NCI-H2171 (cell line): ENCODE data around the gene GORASP1.

Source experiments
- DNase-seq: peaks from one replicate; lab custom pipeline; 2025; lab: John Stamatoyannopoulos, UW

The GORASP1 gene

DNA sequence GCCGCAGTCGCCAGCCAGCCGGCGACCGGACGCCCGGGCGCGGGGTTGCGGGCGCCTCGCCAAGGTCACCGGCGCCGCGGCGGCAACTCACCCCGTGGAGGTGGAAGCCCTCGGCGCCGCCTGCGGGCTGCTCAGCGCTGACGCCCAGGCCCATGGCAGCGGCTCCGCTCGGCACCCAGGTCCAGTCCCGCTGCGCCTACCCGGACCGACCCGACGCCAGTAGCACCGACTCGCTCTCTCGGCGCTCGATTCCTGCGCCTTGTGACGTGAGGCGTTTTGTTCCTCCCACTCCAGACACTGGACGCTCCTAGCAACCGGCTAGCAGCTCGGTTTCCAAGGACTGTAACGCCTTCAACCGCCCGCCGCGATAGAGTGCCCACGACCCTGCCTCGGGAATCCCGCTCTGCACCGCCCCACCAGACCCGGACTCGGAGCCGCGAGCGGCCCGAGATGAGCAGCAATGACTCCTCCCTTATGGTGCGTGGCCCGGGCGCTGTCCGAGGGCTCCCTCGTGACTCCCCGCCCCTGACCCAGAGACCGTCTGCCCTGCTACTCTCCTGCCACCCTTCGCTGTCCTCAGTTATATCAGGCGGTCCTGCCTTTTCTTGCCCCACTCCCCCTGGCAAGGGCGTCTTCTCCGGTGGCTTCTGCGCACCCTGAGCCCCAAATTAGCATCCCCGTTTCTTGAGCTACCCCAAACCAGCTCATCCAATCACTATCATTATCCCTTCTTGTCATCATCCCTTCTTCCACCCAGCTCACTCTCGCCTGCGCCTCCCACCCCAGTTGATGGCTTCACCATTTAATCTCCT is at the start of gene GORASP1, which contains the start of gene TTC21A:
GORASP1 (minus strand) TSS at position 240 of the 812 bp plus-strand sequence; CDS start at position 154, 86 bp downstream.
TTC21A (plus strand) TSS at position 293 of the 812 bp plus-strand sequence; CDS start at position 451, 158 bp downstream.
- DNase-seq = peak; percentile 20

- no peak for DNase-seq
These were observed 49.0 kb upstream of the GORASP1 start for GRCh38 chr3:39156421-39156820.

DNA sequence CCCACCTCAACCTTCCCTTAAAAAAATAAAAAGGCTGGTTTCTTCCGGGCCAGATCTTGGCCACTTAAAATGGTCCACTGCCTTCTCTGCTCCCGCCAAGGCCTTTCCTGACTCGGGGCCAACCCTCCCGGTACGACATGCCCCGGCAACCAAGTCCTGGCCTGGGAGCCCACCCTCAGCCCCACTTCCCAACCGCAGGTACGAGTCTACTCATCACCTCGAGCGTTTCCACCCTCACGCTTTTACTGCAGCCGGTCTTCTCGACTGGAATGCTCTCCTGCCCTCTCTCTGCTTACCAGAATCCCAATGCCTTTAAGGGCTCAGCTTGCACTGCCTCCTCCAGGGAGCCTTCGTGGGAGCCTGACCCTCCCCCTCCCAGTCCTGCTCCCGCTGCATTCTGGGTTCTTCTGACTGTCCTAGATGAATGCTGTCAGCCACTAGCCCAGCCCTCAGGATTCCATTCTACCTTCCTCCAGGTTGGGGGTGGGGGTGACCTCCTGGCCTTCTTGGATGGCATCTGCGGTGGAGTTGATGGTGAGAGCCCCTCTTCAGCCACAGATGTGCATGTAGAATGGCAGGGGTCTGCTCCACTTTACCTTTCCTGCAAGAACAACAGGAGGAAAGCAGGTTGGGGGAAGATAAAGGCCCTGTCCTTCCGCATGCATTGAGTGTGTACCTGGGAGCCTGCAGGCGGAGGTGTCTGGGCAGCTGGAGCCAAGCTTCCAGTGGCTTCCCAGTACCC is 47.0 kb upstream of the GORASP1 start:
- no peak for DNase-seq

GRCh38 chr3:39153977-39154279 is 46.5 kb upstream of the GORASP1 start:
- no peak for DNase-seq

DNA sequence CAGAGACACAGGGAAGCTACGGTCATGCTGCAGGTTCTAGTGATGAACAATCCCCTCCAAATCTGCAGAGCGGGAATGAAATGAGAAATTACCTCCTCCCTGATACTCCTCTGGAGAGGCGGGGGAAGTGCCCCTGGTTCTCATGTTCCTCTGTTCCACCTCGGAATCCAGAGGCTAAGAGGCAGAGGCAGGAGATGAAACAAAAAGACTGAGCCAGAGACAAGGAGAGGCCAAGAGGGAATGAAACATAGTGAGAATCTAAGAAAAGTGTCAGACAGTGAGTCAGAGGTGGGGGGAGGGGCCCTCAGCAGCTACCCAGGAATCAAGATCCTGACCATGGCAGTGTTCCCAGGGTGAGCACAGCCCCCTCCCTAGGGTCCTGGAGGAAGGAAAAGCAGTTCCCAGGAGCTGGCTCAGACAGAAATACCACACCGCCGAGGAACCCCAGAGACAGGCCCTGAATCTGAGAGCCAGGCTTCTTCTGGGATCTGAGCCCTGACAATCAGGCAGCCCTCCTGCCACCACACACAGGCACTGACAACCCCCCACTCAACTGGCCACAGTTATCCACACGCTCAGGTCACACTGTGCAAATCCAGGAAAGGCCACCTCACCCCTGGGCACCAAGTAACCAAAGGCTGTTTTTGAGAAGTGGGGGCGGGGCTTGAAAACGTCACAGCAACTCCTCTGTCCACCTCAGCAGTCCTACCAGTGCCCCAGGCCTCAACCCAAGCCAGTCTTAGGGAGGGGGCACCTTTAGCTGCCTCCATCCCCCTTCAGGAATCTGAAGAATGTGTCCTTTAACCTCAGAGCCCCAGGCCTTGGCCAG is 43.6 kb upstream of the GORASP1 start:
- DNase-seq = no peak

- DNase-seq = peak; percentile 48
These were observed 42.8 kb upstream of the GORASP1 start for GRCh38 chr3:39150148-39150802.

GRCh38 chr3:39149498-39150147 is 42.2 kb upstream of the GORASP1 start:
- no peak for DNase-seq

GRCh38 chr3:39149059-39149455 is 41.6 kb upstream of the GORASP1 start:
- DNase-seq = no peak

DNA sequence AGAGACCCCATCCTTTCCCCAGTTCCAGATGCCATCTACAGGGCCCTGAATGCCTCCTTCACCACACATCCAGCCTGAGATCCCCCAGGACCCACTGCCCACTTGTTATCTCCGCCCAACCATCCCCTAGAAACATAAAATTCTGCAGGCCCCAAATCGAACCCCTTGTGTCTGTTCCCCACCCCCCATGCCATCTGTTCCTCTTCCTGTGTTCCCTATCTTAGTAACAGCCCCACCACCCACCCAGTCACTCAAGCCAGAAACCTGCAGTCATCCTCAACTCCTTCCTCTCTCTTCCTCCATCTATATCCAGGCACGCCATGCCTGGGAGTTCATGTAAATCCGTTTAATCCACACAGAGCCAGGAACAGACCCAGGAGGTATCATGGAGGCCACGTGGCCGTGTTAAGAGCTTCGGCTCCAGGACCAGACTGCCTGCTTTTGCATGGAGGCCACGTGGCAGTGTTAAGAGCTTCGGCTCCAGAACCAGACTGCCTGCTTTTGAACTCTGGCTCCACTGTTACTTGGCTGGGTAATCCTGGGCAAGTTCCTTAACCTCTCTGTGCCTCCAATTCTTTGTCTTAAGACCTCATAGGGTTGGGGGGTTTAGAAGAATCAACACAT is 41.1 kb upstream of the GORASP1 start:
- no peak for DNase-seq

DNA sequence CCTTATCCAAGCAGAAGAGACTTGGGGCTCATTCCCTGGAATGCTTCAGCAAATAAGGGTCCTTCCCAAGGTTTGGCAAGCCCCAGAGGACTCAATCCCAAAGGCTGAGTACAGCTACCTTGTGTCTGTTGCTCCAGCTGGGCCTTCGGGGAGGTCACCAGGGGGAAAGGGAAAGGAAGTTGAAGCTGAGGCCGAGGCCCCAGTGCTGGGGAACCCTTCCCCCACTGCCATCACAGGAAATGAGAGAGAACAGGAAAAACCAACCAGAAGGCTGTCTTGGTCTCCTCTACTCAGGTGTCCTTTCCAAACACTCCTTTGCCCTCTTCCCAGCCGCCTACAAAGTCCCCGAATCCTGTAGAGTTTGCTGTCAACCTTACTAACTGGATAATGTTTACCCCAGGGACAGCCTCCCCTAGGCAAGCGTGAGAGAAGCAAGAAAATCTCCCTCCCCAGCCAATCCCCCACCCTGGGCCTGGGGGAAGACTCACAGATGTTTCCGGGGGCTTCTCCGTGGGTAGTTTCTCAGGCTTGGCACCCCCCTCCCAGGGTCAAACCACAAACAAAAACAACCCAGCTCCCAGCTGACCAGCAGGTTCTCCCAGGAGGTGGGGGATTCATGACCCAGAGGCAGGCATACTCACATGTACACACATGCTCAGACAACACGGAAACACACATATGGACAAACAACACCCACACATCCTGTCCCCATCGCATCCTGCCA is 40.4 kb upstream of the GORASP1 start:
- no peak for DNase-seq

DNA sequence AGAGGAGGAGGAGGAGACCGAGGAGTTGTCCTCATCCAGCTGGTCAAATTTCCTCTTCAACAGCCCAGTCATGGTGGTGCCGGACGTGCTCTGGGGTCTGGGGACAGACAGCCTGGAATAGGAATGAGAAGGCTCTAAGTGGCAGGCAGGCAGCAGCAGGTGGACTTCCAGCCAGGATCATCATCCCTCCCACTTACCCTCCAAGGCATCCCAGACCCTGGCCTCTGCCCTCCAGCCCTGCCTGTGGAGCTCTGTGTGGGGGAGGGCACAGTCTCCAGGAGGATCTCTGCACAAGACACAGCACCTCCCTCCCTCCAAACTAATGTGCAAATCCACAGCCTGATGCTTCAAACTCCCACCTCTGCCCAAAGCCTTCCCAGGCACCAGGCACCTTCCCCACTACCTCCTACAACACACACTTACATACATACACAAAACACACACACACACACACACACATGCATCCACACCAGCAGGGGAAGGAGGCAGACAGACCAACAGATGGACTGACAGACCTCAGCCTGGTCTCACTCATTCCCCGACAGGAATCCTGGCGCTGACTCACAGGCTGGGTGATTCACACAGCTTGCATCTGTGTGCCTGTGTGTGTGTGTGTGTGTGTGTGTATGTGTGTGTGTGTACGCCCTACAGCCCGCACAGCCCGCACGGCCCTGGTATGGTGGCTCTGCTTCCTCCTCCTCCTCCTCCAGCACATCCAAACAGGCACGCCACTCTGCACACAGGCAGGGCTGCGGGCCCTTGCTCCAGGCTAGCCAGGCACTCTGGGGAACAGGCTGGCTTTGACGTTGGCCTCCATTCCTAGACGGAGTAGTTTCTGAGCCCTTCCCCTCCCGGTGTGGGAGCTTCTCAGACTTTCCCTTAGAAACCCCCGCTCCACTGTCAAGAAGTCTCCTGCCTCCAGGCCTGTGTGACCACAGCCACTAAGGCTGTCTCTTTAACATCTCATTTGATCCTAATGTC is 39.5 kb upstream of the GORASP1 start:
- no peak for DNase-seq

- DNase-seq = no peak
These were observed 38.7 kb upstream of the GORASP1 start for GRCh38 chr3:39146083-39146501.

GRCh38 chr3:39144748-39145380 is 37.4 kb upstream of the GORASP1 start:
- no peak for DNase-seq

DNA sequence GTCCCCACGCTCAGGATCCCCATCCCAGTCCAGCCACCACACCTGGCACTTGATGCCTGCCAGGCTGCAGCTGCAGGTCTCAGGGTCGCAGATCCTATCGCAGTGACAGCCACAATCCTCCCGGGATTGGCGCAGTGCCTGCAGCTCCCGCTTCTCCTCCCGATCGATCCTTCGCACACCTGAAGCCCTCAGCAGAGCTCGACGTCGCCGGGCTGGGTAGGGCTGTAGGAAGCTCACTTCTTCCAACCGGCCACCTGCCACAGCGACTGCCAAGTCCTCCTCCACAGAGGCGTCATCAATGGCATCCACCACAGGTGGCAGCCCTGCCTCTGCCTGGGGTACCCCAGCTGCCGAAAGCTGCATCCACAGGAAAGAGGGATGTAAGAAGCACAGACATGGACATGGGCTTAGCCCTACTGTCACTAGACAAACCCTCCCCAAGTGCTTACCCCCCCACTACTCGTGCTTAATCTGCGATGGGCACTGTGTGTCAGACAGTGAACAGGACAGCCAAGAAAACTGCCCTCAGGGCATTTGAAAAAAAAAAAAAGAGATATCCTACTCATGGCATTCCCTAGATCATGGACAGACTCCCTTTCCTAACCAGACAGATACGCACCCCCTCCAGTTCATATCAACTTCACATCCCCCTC is 36.8 kb upstream of the GORASP1 start:
- no peak for DNase-seq

- DNase-seq = no peak
These were observed 35.8 kb upstream of the GORASP1 start for GRCh38 chr3:39143051-39143885.

GRCh38 chr3:39142067-39142466 is 34.6 kb upstream of the GORASP1 start:
- no peak for DNase-seq
